ENCODE data around the gene KCNN3.

KCNN3 gene

GRCh38 chr1:154857441-154858215, 12.5 kb downstream of the KCNN3 start:
- DNase-seq (ENCODE audit: low read depth): no peak
- TF ChIP-seq CTCF (IDR thresholded peaks at IDR 0.05; ENCODE audit: low read depth, low read length, missing control alignments): no peak
- in situ Hi-C loops (cut with HindIII; ENCODE audit: low sequenced_read_pairs): loop anchor here (5.0 kb wide), 1 partner anchor 290 kb away; the partner anchor contains the start of gene CHRNB2
- H3K4me3 ChIP-seq (ENCODE audit: low read depth, low read length): no peak overlapping the region

- in situ Hi-C loops (cut with HindIII; ENCODE audit: low sequenced_read_pairs): loop anchor here (5.0 kb wide), 1 partner anchor 290 kb away; the partner anchor contains the start of gene CHRNB2
- DNase-seq (ENCODE audit: low read depth): no peak
- TF ChIP-seq CTCF (IDR thresholded peaks at IDR 0.05; ENCODE audit: low read depth, low read length, missing control alignments): no peak
- H3K4me3 ChIP-seq (ENCODE audit: low read depth, low read length): no peak overlapping the region
Observed at GRCh38 chr1:154857022-154857421, 13.1 kb downstream of the KCNN3 start.

GRCh38 chr1:154856544-154856943, 13.5 kb downstream of the KCNN3 start:
- no peak for DNase-seq (ENCODE audit: low read depth)
- in situ Hi-C loops (cut with HindIII; ENCODE audit: low sequenced_read_pairs): loop anchor here (5.0 kb wide), 1 partner anchor 289 kb away; the partner anchor contains the start of gene CHRNB2
- H3K4me3 ChIP-seq (ENCODE audit: low read depth, low read length): no peak overlapping the region
- TF ChIP-seq CTCF (IDR thresholded peaks at IDR 0.05; ENCODE audit: low read depth, low read length, missing control alignments): no peak

GRCh38 chr1:154856049-154856448, 14.0 kb downstream of the KCNN3 start:
- no peak overlapping the region for H3K4me3 ChIP-seq (ENCODE audit: low read depth, low read length)
- no peak for TF ChIP-seq CTCF (IDR thresholded peaks at IDR 0.05; ENCODE audit: low read depth, low read length, missing control alignments)
- no peak for DNase-seq (ENCODE audit: low read depth)
- in situ Hi-C loops (cut with HindIII; ENCODE audit: low sequenced_read_pairs): loop anchor here (5.0 kb wide), 1 partner anchor 289 kb away; the partner anchor contains the start of gene CHRNB2

GRCh38 chr1:154855186-154855851, 14.8 kb downstream of the KCNN3 start:
- DNase-seq (ENCODE audit: low read depth): no peak
- H3K4me3 ChIP-seq (ENCODE audit: low read depth, low read length): no peak overlapping the region
- TF ChIP-seq CTCF (IDR thresholded peaks at IDR 0.05; ENCODE audit: low read depth, low read length, missing control alignments): no peak
- in situ Hi-C loops (cut with HindIII; ENCODE audit: low sequenced_read_pairs): loop anchor here (5.0 kb wide), 1 partner anchor 288 kb away; the partner anchor contains the start of gene CHRNB2

- TF ChIP-seq CTCF (IDR thresholded peaks at IDR 0.05; ENCODE audit: low read depth, low read length, missing control alignments): no peak
- no peak overlapping the region for H3K4me3 ChIP-seq (ENCODE audit: low read depth, low read length)
- in situ Hi-C loops (cut with HindIII; ENCODE audit: low sequenced_read_pairs): loop anchor here (5.0 kb wide), 1 partner anchor 106 kb away; no protein-coding TSS in a partner anchor
- no peak for DNase-seq (ENCODE audit: low read depth)
Observed at GRCh38 chr1:154852845-154853244, 17.2 kb downstream of the KCNN3 start.

Data from astrocyte of the cerebellum (primary cell).